Sigmoid colon (tissue), 4 donors: ENCODE measurements around the gene POLR3K.

Experiments used
- CTCF ChIP-seq, 4 experiments: fragments of 450-650 bp in 3 of 4; fragments of 200-600 bp in 1 of 4; IDR thresholded peaks; one replicate each; pipeline ENCODE4 v1.5.1; 2016 to 2019; ENCODE audit warnings: antibody characterized with exemption in 4 of 4, mild to moderate bottlenecking in 3 of 4, moderate library complexity in 2 of 4
- EP300 ChIP-seq, 4 donors: sonication (generic); formaldehyde crosslinking; IDR thresholded peaks; one replicate each; pipeline ENCODE4 v1.6.1; 2017; ENCODE audit warnings: antibody characterized with exemption in 4 of 4
- POLR2A ChIP-seq, 2 donors: fragments of 450-650 bp; IDR thresholded peaks; one replicate each; pipeline ENCODE4 v1.6.1; 2016; ENCODE audit warnings: antibody characterized with exemption in 2 of 2, mild to moderate bottlenecking in 2 of 2, moderate library complexity in 2 of 2
- POLR2AphosphoS5 ChIP-seq, 4 donors: sonication (generic); formaldehyde crosslinking; IDR thresholded peaks; one replicate each; pipeline ENCODE4 v1.6.1; 2017; ENCODE audit warnings: antibody characterized with exemption in 4 of 4

GRCh38 chr16:92431-93339 is 39.3 kb upstream of the POLR3K start:
- TF ChIP-seq CTCF (IDR thresholded peaks at IDR 0.05) (no peak), POLR2A (IDR thresholded peaks at IDR 0.05) (no peak), EP300 (IDR thresholded peaks at IDR 0.05) (no peak), POLR2AphosphoS5 (IDR thresholded peaks at IDR 0.05) (no peak)
